Measurements from ENCODE around the gene SH2B3.

The SH2B3 gene

GRCh38 chr12:111417784-111418593, 12.3 kb downstream of the SH2B3 start:
- H3K4me1 ChIP-seq (ENCODE audit: control insufficient read depth in 1 of 2, insufficient read depth in 2 of 2, low read length in 2 of 2): peaks cover 13 to 19% of the 10 kb centered on the region in 2 donors
- no peaks in the 10 kb centered on the region for H3K27me3 ChIP-seq (ENCODE audit: control insufficient read depth in 1 of 2, insufficient read depth in 2 of 2, low read length in 2 of 2)
- H3K27ac ChIP-seq (ENCODE audit: low read depth, low read length): no peak overlapping the region
- no peak overlapping the region for H3K4me3 ChIP-seq (ENCODE audit: low read depth in 1 of 2, low read length in 2 of 2)
- peaks cover 0 to 15% of the 10 kb centered on the region in 2 donors for H3K36me3 ChIP-seq (ENCODE audit: control insufficient read depth in 1 of 2, insufficient read depth in 2 of 2, low read length in 2 of 2)
- H3K9ac ChIP-seq (ENCODE audit: low read depth in 1 of 2, low read length in 2 of 2): no peak overlapping the region
- H3K9me3 ChIP-seq (ENCODE audit: control insufficient read depth in 1 of 2, low read length in 2 of 2): no peaks in the 10 kb centered on the region

DNA sequence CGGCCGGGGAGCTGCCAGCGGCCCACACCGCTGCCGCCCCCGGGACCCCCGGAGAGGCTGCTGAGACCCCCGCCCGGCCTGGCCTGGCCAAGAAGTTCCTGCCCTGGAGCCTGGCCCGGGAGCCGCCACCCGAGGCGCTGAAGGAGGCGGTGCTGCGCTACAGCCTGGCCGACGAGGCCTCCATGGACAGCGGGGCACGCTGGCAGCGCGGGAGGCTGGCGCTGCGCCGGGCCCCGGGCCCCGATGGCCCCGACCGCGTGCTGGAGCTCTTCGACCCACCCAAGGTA, 12.8 kb downstream of the SH2B3 start:
- Histone ChIP-seq H3K4me1 (ENCODE audit: control insufficient read depth in 1 of 2, insufficient read depth in 2 of 2, low read length in 2 of 2) (peaks cover 10 to 15% of the 10 kb centered on the region in 2 donors), H3K4me3 (ENCODE audit: low read depth in 1 of 2, low read length in 2 of 2) (no peak overlapping the region), H3K9me3 (ENCODE audit: control insufficient read depth in 1 of 2, low read length in 2 of 2) (no peaks in the 10 kb centered on the region), H3K9ac (ENCODE audit: low read depth in 1 of 2, low read length in 2 of 2) (no peak overlapping the region), H3K27ac (ENCODE audit: low read depth, low read length) (no peak overlapping the region), H3K27me3 (ENCODE audit: control insufficient read depth in 1 of 2, insufficient read depth in 2 of 2, low read length in 2 of 2) (no peaks in the 10 kb centered on the region), H3K36me3 (ENCODE audit: control insufficient read depth in 1 of 2, insufficient read depth in 2 of 2, low read length in 2 of 2) (peaks cover 0 to 15% of the 10 kb centered on the region in 2 donors)

GRCh38 chr12:111419784-111420183, 14.1 kb downstream of the SH2B3 start:
- H3K36me3 ChIP-seq (ENCODE audit: control insufficient read depth in 1 of 2, insufficient read depth in 2 of 2, low read length in 2 of 2): peaks cover 0 to 15% of the 10 kb centered on the region in 2 donors
- no peaks in the 10 kb centered on the region for H3K27me3 ChIP-seq (ENCODE audit: control insufficient read depth in 1 of 2, insufficient read depth in 2 of 2, low read length in 2 of 2)
- no peaks in the 10 kb centered on the region for H3K9me3 ChIP-seq (ENCODE audit: control insufficient read depth in 1 of 2, low read length in 2 of 2)
- no peak overlapping the region for H3K27ac ChIP-seq (ENCODE audit: low read depth, low read length)
- H3K4me1 ChIP-seq (ENCODE audit: control insufficient read depth in 1 of 2, insufficient read depth in 2 of 2, low read length in 2 of 2): peaks cover under 1 to 4% of the 10 kb centered on the region in 2 donors
- no peak overlapping the region for H3K4me3 ChIP-seq (ENCODE audit: low read depth in 1 of 2, low read length in 2 of 2)
- H3K9ac ChIP-seq (ENCODE audit: low read depth in 1 of 2, low read length in 2 of 2): no peak overlapping the region

GRCh38 chr12:111420494-111420893, 14.8 kb downstream of the SH2B3 start:
- Histone ChIP-seq H3K9me3 (ENCODE audit: control insufficient read depth in 1 of 2, low read length in 2 of 2) (no peaks in the 10 kb centered on the region), H3K4me3 (ENCODE audit: low read depth in 1 of 2, low read length in 2 of 2) (no peak overlapping the region), H3K9ac (ENCODE audit: low read depth in 1 of 2, low read length in 2 of 2) (no peak overlapping the region), H3K36me3 (ENCODE audit: control insufficient read depth in 1 of 2, insufficient read depth in 2 of 2, low read length in 2 of 2) (peaks cover 0 to 15% of the 10 kb centered on the region in 2 donors), H3K27me3 (ENCODE audit: control insufficient read depth in 1 of 2, insufficient read depth in 2 of 2, low read length in 2 of 2) (no peaks in the 10 kb centered on the region), H3K27ac (ENCODE audit: low read depth, low read length) (no peak overlapping the region), H3K4me1 (ENCODE audit: control insufficient read depth in 1 of 2, insufficient read depth in 2 of 2, low read length in 2 of 2) (peaks cover 4% of the 10 kb centered on the region in 2 donors)

DNA sequence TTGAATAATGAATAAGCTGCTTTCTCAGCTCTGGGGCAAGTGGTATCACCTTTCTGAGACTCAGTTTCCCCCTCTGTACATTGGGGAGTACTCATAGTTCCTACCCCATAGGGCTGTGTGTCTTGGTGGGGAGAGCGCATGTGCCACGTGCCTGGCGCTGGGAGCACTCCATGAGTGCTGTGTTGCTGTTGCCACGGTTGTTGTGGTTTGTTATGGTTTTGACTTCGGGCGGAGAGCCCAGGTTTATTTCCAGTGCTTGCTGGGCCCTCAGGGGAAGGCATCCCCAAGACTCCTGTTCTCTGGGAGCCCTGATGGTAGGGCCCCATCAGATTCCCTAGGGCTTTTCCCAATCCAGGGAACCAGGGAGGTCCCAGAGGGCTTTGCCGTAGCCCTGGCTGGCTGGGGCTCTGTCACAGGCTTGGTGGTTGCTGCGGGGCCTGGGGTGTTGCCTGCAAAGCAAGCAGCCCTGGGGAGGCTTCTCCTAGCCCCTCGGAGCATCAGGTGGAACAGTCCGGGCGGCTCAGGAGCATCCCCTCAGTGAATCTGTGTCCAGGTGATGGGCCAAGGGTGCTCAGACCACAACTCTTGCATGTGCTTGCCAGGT, 18.6 kb downstream of the SH2B3 start:
- H3K4me1 ChIP-seq (ENCODE audit: control insufficient read depth in 1 of 2, insufficient read depth in 2 of 2, low read length in 2 of 2): peaks cover 14 to 32% of the 10 kb centered on the region in 2 donors
- no peaks in the 10 kb centered on the region for H3K9me3 ChIP-seq (ENCODE audit: control insufficient read depth in 1 of 2, low read length in 2 of 2)
- H3K9ac ChIP-seq (ENCODE audit: low read depth in 1 of 2, low read length in 2 of 2): no peak overlapping the region
- H3K27ac ChIP-seq (ENCODE audit: low read depth, low read length): no peak overlapping the region
- H3K4me3 ChIP-seq (ENCODE audit: low read depth in 1 of 2, low read length in 2 of 2): no peak overlapping the region
- peaks cover 0 to 15% of the 10 kb centered on the region in 2 donors for H3K36me3 ChIP-seq (ENCODE audit: control insufficient read depth in 1 of 2, insufficient read depth in 2 of 2, low read length in 2 of 2)
- H3K27me3 ChIP-seq (ENCODE audit: control insufficient read depth in 1 of 2, insufficient read depth in 2 of 2, low read length in 2 of 2): no peaks in the 10 kb centered on the region

- H3K9ac ChIP-seq (ENCODE audit: low read depth in 1 of 2, low read length in 2 of 2): no peak overlapping the region
- peaks cover 0 to 11% of the 10 kb centered on the region in 2 donors for H3K36me3 ChIP-seq (ENCODE audit: control insufficient read depth in 1 of 2, insufficient read depth in 2 of 2, low read length in 2 of 2)
- no peaks in the 10 kb centered on the region for H3K27me3 ChIP-seq (ENCODE audit: control insufficient read depth in 1 of 2, insufficient read depth in 2 of 2, low read length in 2 of 2)
- H3K4me1 ChIP-seq (ENCODE audit: control insufficient read depth in 1 of 2, insufficient read depth in 2 of 2, low read length in 2 of 2): peaks cover 19 to 37% of the 10 kb centered on the region in 2 donors
- no peak overlapping the region for H3K4me3 ChIP-seq (ENCODE audit: low read depth in 1 of 2, low read length in 2 of 2)
- no peak overlapping the region for H3K27ac ChIP-seq (ENCODE audit: low read depth, low read length)
- H3K9me3 ChIP-seq (ENCODE audit: control insufficient read depth in 1 of 2, low read length in 2 of 2): no peaks in the 10 kb centered on the region
Observed at GRCh38 chr12:111424793-111425251, 19.1 kb downstream of the SH2B3 start.

GRCh38 chr12:111425655-111426054, 19.9 kb downstream of the SH2B3 start:
- Histone ChIP-seq H3K27me3 (ENCODE audit: control insufficient read depth in 1 of 2, insufficient read depth in 2 of 2, low read length in 2 of 2) (no peaks in the 10 kb centered on the region), H3K27ac (ENCODE audit: low read depth, low read length) (no peak overlapping the region), H3K36me3 (ENCODE audit: control insufficient read depth in 1 of 2, insufficient read depth in 2 of 2, low read length in 2 of 2) (peaks cover 0 to 4% of the 10 kb centered on the region in 2 donors), H3K4me1 (ENCODE audit: control insufficient read depth in 1 of 2, insufficient read depth in 2 of 2, low read length in 2 of 2) (peaks cover 27 to 45% of the 10 kb centered on the region in 2 donors), H3K4me3 (ENCODE audit: low read depth in 1 of 2, low read length in 2 of 2) (no peak overlapping the region), H3K9me3 (ENCODE audit: control insufficient read depth in 1 of 2, low read length in 2 of 2) (no peaks in the 10 kb centered on the region), H3K9ac (ENCODE audit: low read depth in 1 of 2, low read length in 2 of 2) (no peak overlapping the region)

- H3K4me1 ChIP-seq (ENCODE audit: control insufficient read depth in 1 of 2, insufficient read depth in 2 of 2, low read length in 2 of 2): peaks cover 30 to 49% of the 10 kb centered on the region in 2 donors
Observed at GRCh38 chr12:111426344-111427185, 20.8 kb downstream of the SH2B3 start.

GRCh38 chr12:111427417-111428074, 21.8 kb downstream of the SH2B3 start:
- H3K4me1 ChIP-seq (ENCODE audit: control insufficient read depth in 1 of 2, insufficient read depth in 2 of 2, low read length in 2 of 2): peaks cover 31 to 56% of the 10 kb centered on the region in 2 donors
- H3K27ac ChIP-seq (ENCODE audit: low read depth, low read length): no peak overlapping the region
- no peak overlapping the region for H3K9ac ChIP-seq (ENCODE audit: low read depth in 1 of 2, low read length in 2 of 2)
- no peaks in the 10 kb centered on the region for H3K36me3 ChIP-seq (ENCODE audit: control insufficient read depth in 1 of 2, insufficient read depth in 2 of 2, low read length in 2 of 2)
- H3K4me3 ChIP-seq (ENCODE audit: low read depth in 1 of 2, low read length in 2 of 2): no peak overlapping the region
- no peaks in the 10 kb centered on the region for H3K9me3 ChIP-seq (ENCODE audit: control insufficient read depth in 1 of 2, low read length in 2 of 2)
- H3K27me3 ChIP-seq (ENCODE audit: control insufficient read depth in 1 of 2, insufficient read depth in 2 of 2, low read length in 2 of 2): no peaks in the 10 kb centered on the region

More at GRCh38 chr12:111426344-111427185, 20.8 kb downstream of the SH2B3 start:
- Histone ChIP-seq H3K27me3 (ENCODE audit: control insufficient read depth in 1 of 2, insufficient read depth in 2 of 2, low read length in 2 of 2) (no peaks in the 10 kb centered on the region), H3K9ac (ENCODE audit: low read depth in 1 of 2, low read length in 2 of 2) (no peak overlapping the region), H3K9me3 (ENCODE audit: control insufficient read depth in 1 of 2, low read length in 2 of 2) (no peaks in the 10 kb centered on the region), H3K27ac (ENCODE audit: low read depth, low read length) (peak overlapping the region; percentile 55), H3K4me3 (ENCODE audit: low read depth in 1 of 2, low read length in 2 of 2) (no peak overlapping the region), H3K36me3 (ENCODE audit: control insufficient read depth in 1 of 2, insufficient read depth in 2 of 2, low read length in 2 of 2) (no peaks in the 10 kb centered on the region)
